ENCODE results near the gene GCLC. TPM values are rescaled to one million over a fixed set of nuclear protein-coding genes. Genes with fewer than 3 reads are reported as not detected.

The GCLC gene
- total and polyA plus RNA-seq, 2 donors from 2014 or later: 14.8 to 31.8 TPM

- H3K4me3 ChIP-seq (ENCODE audit: low read length in 3 of 3): no peak overlapping the region
- H3K27ac ChIP-seq (ENCODE audit: low read depth in 2 of 2, low read length in 2 of 2): no peak overlapping the region
- no peaks in the 10 kb centered on the region for H3K27me3 ChIP-seq (ENCODE audit: control insufficient read depth, insufficient read depth, low read length)
- intact Hi-C loops (cut with DNase I): no loop called here
- H3K9me3 ChIP-seq (ENCODE audit: control insufficient read depth in 2 of 3, insufficient read depth in 1 of 3, low read length in 3 of 3): no peaks in the 10 kb centered on the region
- DNase-seq: no peak
- FAIRE-seq: no peak
- H3K36me3 ChIP-seq (ENCODE audit: control insufficient read depth in 2 of 3, insufficient read depth in 3 of 3, low read length in 3 of 3): no peaks in the 10 kb centered on the region
- TF ChIP-seq CTCF (IDR thresholded peaks at IDR 0.05; ENCODE audit: borderline replicate concordance, extremely low read depth, insufficient read depth): no peak
- H3K4me1 ChIP-seq (ENCODE audit: control insufficient read depth in 2 of 3, insufficient read depth in 2 of 3, low read depth in 1 of 3, low read length in 3 of 3): no peaks in the 10 kb centered on the region
- H3K9ac ChIP-seq (ENCODE audit: low read length in 3 of 3): no peak overlapping the region
These were observed 58.2 kb downstream of the GCLC start for GRCh38 chr6:53486679-53487078.

- Histone ChIP-seq H3K4me3 (ENCODE audit: low read length in 3 of 3) (no peak overlapping the region), H3K27ac (ENCODE audit: low read depth in 2 of 2, low read length in 2 of 2) (no peak overlapping the region), H3K4me1 (ENCODE audit: control insufficient read depth in 2 of 3, insufficient read depth in 2 of 3, low read depth in 1 of 3, low read length in 3 of 3) (no peaks in the 10 kb centered on the region), H3K27me3 (ENCODE audit: control insufficient read depth, insufficient read depth, low read length) (no peaks in the 10 kb centered on the region), H3K9ac (ENCODE audit: low read length in 3 of 3) (no peak overlapping the region), H3K36me3 (ENCODE audit: control insufficient read depth in 2 of 3, insufficient read depth in 3 of 3, low read length in 3 of 3) (no peaks in the 10 kb centered on the region), H3K9me3 (ENCODE audit: control insufficient read depth in 2 of 3, insufficient read depth in 1 of 3, low read length in 3 of 3) (no peaks in the 10 kb centered on the region)
- FAIRE-seq: peak; percentile 87
- peak; percentile 92 for TF ChIP-seq CTCF (IDR thresholded peaks at IDR 0.05; ENCODE audit: borderline replicate concordance, extremely low read depth, insufficient read depth)
- peak in 4 of 5 donors; percentile 50 to 78 (median 64) for DNase-seq
- intact Hi-C loops (cut with DNase I): no loop called here
These were observed 60.2 kb downstream of the GCLC start for GRCh38 chr6:53484476-53485280.

- TF ChIP-seq CTCF (IDR thresholded peaks at IDR 0.05; ENCODE audit: borderline replicate concordance, extremely low read depth, insufficient read depth): no peak
- FAIRE-seq (no peak), DNase-seq (peak in 2 of 5 donors; percentile 22 to 82)
- intact Hi-C loops (cut with DNase I): no loop called here
- Histone ChIP-seq H3K4me1 (ENCODE audit: control insufficient read depth in 2 of 3, insufficient read depth in 2 of 3, low read depth in 1 of 3, low read length in 3 of 3) (no peaks in the 10 kb centered on the region), H3K27ac (ENCODE audit: low read depth in 2 of 2, low read length in 2 of 2) (no peak overlapping the region), H3K4me3 (ENCODE audit: low read length in 3 of 3) (no peak overlapping the region), H3K9ac (ENCODE audit: low read length in 3 of 3) (no peak overlapping the region), H3K36me3 (ENCODE audit: control insufficient read depth in 2 of 3, insufficient read depth in 3 of 3, low read length in 3 of 3) (no peaks in the 10 kb centered on the region), H3K27me3 (ENCODE audit: control insufficient read depth, insufficient read depth, low read length) (no peaks in the 10 kb centered on the region), H3K9me3 (ENCODE audit: control insufficient read depth in 2 of 3, insufficient read depth in 1 of 3, low read length in 3 of 3) (no peaks in the 10 kb centered on the region)
These were observed 61.2 kb downstream of the GCLC start for GRCh38 chr6:53483423-53484353.
